Measurements from ENCODE around the gene MED17. TPM values are rescaled to one million over a fixed set of nuclear protein-coding genes. Genes with fewer than 3 reads are reported as not detected.

Gene MED17
- total RNA-seq, 1 donor from 2014 or later: 12.6 TPM

GRCh38 chr11:93804879-93805278, 20.8 kb downstream of the MED17 start:
- no peak for DNase-seq (ENCODE audit: low spot score in 2 of 2)
- no peaks in the 10 kb centered on the region for H3K9me3 ChIP-seq
- H3K27ac ChIP-seq: no peak overlapping the region
- no peaks in the 10 kb centered on the region for H3K4me1 ChIP-seq
- H3K4me3 ChIP-seq: no peak overlapping the region
- intact Hi-C loops (cut with DNase I): no loop called here
- peaks cover 43 to 70% of the 10 kb centered on the region in 2 donors for H3K36me3 ChIP-seq
- no peak for TF ChIP-seq CTCF (IDR thresholded peaks at IDR 0.05)
- H3K27me3 ChIP-seq: no peaks in the 10 kb centered on the region

GRCh38 chr11:93807980-93808379, 23.9 kb downstream of the MED17 start:
- intact Hi-C loops (cut with DNase I): no loop called here
- H3K36me3 ChIP-seq: peaks cover 47 to 80% of the 10 kb centered on the region in 2 donors

GRCh38 chr11:93813974-93814373, 29.9 kb downstream of the MED17 start:
- intact Hi-C loops (cut with DNase I): no loop called here

More at GRCh38 chr11:93807980-93808379, 23.9 kb downstream of the MED17 start:
- Histone ChIP-seq H3K9me3 (no peaks in the 10 kb centered on the region), H3K27me3 (no peaks in the 10 kb centered on the region), H3K4me3 (no peak overlapping the region), H3K27ac (no peak overlapping the region), H3K4me1 (no peaks in the 10 kb centered on the region)
- DNase-seq (ENCODE audit: low spot score in 2 of 2): no peak
- TF ChIP-seq CTCF (IDR thresholded peaks at IDR 0.05): no peak

GRCh38 chr11:93814966-93815633, 31.0 kb downstream of the MED17 start:
- H3K36me3 ChIP-seq: peaks cover 48 to 60% of the 10 kb centered on the region in 2 donors
- intact Hi-C loops (cut with DNase I): no loop called here

More at GRCh38 chr11:93813974-93814373, 29.9 kb downstream of the MED17 start:
- DNase-seq (ENCODE audit: low spot score in 2 of 2): no peak
- Histone ChIP-seq H3K27me3 (no peaks in the 10 kb centered on the region), H3K27ac (no peak overlapping the region), H3K9me3 (no peaks in the 10 kb centered on the region), H3K4me3 (no peak overlapping the region), H3K36me3 (peaks cover 58 to 71% of the 10 kb centered on the region in 2 donors), H3K4me1 (no peaks in the 10 kb centered on the region)
- no peak for TF ChIP-seq CTCF (IDR thresholded peaks at IDR 0.05)

GRCh38 chr11:93817426-93818348, 33.6 kb downstream of the MED17 start:
- Histone ChIP-seq H3K4me1 (no peaks in the 10 kb centered on the region), H3K27me3 (no peaks in the 10 kb centered on the region), H3K27ac (no peak overlapping the region), H3K36me3 (peaks cover 28 to 37% of the 10 kb centered on the region in 2 donors), H3K4me3 (no peak overlapping the region), H3K9me3 (no peaks in the 10 kb centered on the region)
- TF ChIP-seq CTCF (IDR thresholded peaks at IDR 0.05): no peak
- no peak for DNase-seq (ENCODE audit: low spot score in 2 of 2)
- intact Hi-C loops (cut with DNase I): no loop called here

More at GRCh38 chr11:93814966-93815633, 31.0 kb downstream of the MED17 start:
- Histone ChIP-seq H3K4me3 (no peak overlapping the region), H3K27ac (no peak overlapping the region), H3K27me3 (no peaks in the 10 kb centered on the region), H3K4me1 (no peaks in the 10 kb centered on the region), H3K9me3 (no peaks in the 10 kb centered on the region)
- no peak for TF ChIP-seq CTCF (IDR thresholded peaks at IDR 0.05)
- DNase-seq (ENCODE audit: low spot score in 2 of 2): no peak

All from ascending aorta (tissue), 2 donors.